Caki2 (cell line): ENCODE results near the gene SETD2. TPM values are rescaled to one million over a fixed set of nuclear protein-coding genes. Genes with fewer than 3 reads are reported as not detected.

Source experiments
- DNase-seq: peaks from one replicate; pipeline ENCODE4 v3.0.0-alpha.2; 2015; ENCODE audit warnings: low read depth
- in situ Hi-C: cut with HindIII; loops from 2 replicates; pipeline ENCODE4 v1.10.0; 2016; ENCODE audit warnings: low sequenced_read_pairs, low pct_unique_long_range_greater_than_20kb, mixed read lengths
- total RNA-seq: library from RNA; depleted of rRNA; stranded (reverse); fragments of >200 nt; shearing (Covaris generic); gene quantifications from 2 replicates; pipeline ENCODE4 v1.2.3, GENCODE V29; 2014; ENCODE audit warnings: low replicate concordance

SETD2 gene
- total RNA-seq, 1 experiment from 2014 or later: 15.7 TPM

DNA sequence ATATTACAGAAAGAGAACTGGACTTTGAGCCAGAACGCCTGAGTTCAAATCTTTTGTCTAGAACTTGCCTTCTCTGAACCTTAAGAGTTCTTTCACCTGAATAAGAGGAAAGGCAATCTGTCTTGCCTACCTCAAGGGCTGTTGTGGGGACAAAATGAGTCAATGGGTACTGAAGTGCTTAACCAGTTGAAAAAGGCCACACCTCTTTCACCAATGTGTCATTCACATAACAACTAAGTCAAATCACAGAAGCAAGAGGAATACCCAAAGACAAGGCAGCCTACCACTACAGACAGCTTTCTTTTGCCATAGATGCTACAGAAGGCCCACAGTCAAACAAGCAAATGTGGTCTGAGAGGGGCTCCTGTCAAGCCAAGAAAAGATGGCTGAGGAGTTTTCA lies 144.7 kb downstream of the SETD2 start:
- no peak for DNase-seq

DNA sequence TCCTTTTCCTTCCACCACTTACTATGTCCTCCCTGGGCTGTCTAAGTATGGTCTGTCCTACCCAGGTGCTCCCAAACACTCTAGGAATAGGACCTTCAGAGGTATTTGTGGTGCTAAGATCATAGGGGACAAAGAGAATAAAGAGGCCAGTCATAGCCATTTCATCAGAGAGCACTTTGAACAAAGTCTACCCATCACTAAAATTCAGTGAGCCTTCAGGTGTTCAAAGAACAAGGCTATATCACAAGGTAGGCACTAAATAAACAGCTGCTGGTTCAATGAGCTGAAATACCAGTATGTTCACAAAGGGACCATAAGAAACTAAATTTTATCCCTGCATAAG lies 145.7 kb downstream of the SETD2 start:
- in situ Hi-C loops: no loop called here
- no peak for DNase-seq

More for the DNA sequence above, 144.7 kb downstream of the SETD2 start:
- in situ Hi-C loops: no loop called here

DNA sequence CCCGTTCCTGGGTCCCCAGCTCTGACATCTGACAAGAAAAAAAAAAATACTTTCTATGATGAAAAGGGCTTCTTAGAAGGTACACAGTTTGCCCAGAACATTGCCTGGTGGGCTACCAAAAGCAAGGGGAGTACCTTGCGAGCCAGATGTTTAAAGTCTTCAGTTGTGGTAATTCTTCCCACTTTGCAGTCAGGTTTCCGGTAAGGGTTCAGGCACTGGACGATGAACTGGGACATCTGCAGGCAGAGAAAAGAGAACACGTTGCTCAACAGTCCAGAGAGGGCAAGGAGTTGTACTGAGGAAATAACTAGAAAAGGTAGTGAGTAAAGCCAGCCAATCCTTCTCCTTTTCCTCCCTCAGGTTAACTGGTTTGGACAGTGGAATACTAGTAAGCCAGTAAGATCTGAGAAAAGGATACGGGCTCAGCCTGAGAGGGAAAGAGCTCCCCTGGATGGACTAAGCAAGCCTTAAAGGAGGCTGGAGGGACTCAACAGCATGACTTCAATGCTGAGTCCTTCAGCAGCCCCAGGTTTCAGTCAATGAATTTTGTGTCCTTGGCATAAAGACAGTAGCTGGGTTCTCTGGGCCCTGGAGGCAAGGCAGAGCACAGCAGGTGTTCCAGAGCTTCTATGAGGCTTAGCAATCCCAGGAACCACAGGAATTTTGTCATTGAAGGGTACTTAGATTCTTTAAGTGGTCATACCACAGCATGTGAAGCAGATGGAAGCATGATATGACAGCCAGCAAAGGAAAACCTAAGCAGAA lies 146.2 kb downstream of the SETD2 start:
- in situ Hi-C loops: no loop called here
- DNase-seq: no peak

DNA sequence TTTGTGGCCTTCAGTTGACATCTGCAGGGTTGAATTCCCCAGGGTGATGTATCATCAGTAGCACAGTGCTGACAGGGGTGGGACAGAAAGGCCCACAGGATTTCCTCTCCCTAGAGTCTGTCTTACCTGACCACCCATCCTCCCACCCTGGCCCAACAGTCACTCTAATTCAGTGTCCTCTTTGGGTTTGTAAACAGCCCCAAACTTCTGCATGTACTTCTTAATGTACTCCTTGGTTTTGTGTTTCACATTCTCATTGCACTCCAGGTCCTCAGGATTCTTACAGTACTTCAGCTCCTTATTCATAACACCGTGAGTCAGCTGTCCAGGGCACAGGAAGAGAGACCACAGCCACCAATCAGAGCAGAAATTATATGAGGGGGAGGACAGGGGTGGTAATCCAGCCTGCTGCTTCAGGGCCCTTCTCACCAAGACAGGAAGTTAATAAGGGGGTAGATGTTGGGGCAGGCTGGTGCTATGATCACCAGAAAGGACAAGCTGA lies 146.9 kb downstream of the SETD2 start:
- DNase-seq: no peak
- in situ Hi-C loops: no loop called here

DNA sequence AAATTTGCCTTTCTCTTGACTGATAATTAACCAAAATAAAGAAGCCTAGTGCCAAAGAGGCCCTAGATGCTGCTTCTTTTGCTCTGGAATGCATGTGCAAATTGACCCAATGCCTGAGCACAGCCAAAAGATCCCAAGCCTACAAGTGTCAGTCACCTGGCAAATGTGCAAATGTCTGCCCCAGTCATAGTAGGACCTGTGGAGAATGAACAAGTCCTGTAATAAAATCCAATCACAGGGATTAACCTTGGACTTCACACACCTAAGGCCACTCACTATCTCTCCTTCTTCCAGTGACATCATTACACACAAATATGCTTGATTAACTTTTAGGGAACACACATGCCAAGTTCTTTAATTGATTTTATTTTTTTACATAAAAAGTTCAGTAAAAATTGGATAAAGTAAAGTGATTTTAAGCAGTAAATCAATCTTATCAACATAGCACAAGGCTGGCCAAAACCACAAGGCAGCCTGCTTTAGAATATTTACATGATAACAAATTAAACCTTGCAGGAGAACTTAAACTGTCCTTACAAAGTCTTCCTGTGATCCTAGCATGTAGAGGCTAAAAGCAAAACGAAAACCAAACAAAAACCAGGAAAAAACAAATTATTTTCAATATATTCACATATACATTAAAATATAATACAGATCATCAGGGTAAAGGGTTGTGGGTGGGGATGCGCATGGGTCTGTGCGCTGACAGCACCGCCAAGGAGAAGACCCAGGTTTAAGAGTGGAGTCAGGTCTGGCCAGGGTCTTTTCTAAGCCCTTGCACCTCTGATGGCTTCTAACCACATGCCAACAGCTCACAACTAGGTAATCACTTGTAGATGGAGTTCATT lies 147.6 kb downstream of the SETD2 start:
- no peak for DNase-seq
- in situ Hi-C loops: no loop called here

DNA sequence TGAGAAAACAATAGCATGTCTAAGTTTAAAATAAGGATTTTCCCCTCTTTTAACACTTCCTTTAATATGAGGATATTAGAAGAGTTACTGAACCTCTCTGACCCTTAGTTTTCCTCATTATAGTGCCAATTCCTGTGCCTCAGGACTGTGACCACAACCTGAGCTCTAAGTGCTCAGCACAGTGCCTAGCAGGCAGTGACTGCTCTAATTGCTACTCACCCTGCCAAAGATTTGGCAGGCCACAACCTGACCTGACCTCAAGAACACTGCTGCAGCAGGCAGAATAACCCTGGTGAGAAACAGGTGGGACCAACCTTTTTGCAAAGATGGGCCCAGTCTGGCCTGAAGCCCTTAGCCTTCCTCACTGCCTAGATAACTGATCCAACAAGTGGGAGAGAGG lies 148.8 kb downstream of the SETD2 start:
- in situ Hi-C loops: no loop called here
- no peak for DNase-seq

DNA sequence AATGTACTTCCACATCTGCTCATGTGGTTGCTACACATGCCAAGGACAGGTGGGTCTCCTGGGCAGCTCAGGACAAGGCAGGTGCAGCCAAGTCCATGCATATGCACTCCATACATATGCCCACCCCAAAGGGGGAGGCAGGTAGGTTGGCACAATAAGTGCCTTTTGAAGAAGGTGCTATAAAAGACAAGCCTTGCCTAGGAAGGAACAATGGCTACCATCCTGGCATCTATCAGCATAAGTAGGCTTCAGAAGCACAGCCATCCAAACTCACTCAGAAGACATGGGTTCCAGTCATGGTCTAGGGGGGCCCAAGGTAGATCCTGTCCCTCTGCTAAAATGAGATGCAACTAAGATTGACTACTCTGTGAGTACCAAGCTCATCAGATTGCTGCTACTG lies 149.9 kb downstream of the SETD2 start:
- no peak for DNase-seq
- in situ Hi-C loops: no loop called here

DNA sequence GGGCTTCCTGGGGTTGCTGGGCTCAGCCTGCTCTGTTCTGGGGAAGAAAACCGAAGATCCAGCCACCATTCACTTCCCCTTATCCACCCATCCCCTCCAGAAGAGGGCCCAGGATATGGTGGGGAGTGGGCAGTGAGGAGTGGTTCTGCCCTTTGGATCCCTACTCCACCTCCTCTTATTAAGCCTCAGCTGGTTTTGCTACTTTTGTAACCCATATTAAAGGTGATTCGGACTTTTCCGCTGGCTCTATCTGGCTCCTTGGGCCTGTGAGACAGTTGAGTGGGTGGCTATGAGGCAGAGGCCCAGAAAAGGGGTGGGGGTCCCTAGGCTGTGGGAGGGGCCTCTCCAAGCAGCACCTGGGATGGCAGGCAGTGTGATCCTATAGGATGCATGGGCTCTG lies 150.7 kb downstream of the SETD2 start:
- DNase-seq: no peak
- in situ Hi-C loops: no loop called here

DNA sequence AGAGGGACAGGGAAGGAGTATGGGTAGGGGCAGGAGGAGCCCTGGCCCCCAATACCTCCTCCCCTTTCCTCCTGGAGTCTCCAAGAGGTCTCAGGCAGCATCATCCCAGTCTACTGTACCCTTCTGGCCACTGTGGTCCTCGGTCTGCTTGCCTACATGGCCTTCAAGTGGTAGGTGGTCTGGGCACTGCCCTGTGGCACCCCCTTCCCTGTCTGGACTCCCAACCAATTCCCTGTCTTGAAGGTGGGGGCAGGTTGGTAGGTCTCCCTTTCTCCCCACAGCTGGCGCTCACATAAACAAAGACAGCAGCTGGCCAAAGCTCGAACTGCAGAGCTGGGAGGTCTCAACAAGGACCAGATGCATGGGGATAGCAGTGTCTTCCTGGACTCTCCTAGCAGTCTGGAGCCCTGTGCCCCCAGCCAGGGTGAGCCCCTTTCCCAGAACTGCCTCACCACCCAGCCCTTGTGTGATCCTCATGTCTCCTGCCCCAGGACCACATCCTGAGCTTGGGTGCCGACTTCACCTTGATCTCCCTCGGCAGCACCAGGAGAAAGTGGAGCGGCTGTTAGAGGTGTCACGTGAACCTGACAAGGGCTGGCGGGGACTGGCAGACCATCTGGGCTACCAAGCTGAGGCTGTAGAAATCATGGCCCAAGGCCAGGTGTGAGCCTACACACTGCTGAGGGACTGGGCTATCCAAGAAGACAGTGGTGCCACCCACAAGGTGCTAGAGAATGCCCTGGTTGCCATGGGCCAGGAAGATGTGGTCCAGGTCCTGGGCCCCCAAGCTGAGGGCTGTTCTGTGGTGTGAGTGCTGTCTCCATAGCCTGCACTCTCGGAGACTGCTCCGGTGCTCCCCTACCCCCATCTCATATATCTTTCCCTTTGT lies 151.3 kb downstream of the SETD2 start:
- in situ Hi-C loops: no loop called here

DNA sequence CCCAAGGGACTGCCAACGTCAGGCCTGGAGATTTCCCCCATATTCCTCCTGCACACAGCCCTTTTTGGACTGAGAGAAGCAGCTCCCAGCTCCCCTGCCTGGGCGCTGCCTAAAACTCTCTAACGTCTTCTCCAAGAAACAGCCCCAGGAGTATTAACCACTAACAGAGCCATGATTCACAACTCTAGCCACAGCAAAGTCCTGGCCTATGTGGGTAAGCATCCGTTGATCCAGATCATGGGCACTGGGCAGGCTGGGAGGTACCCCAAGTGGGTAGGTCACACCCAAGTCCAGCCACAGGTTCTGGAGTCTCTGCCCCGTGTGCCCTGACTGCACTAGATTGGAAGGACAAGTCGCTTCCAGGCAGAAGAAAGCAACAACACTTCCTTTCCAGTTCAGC lies 152.5 kb downstream of the SETD2 start:
- DNase-seq: no peak
- in situ Hi-C loops: no loop called here

More for the DNA sequence above, 151.3 kb downstream of the SETD2 start:
- no peak for DNase-seq

DNA sequence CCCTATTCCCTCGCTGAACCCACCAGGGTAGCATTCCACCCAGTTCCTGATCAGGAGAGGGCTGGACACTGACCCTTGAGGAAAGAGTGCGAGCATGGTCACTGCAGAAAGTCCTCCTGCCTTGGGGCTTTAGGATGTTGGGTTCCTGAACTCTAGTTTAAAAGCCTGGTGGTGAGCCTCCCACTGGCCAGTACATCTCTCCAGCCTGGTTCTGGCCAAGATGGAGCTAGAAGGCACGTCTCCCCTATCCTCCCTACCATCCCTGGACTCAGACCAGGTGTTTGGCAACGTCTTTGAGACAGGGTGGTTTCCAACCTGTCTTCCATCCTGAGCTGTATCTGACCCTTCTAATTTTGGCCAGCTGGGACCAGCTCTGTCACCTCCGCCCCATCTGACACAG lies 153.0 kb downstream of the SETD2 start:
- in situ Hi-C loops: no loop called here
- DNase-seq: no peak

DNA sequence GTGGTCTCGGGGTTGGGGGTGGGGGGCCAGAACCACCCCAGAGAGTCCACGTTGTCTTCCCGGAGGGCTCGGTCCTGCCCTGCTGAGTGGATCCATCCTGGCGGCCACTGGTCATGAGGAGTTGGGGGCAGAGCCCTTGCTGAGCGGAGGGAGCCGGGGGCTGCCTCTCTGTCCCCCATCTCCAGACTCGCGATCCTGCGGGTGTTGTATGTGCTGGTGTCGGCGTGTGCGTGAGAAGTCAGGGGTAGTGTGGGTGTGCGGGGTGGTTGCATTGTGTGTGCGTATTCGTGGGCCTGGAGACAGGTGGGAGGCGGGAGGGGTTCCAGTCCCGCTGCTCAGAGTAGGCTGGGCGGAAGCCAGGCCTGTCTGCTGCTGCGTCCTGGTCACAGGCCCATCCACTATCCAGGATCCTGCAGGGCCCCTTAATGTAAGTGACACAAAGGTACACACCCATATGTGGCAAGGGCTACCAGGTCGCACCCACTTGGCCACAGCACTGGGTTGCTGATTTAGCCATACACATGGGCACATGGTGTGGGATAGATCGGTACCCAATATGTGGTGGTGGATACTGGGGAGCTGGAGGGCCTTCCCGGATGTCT lies 153.7 kb downstream of the SETD2 start:
- in situ Hi-C loops: no loop called here
- no peak for DNase-seq

DNA sequence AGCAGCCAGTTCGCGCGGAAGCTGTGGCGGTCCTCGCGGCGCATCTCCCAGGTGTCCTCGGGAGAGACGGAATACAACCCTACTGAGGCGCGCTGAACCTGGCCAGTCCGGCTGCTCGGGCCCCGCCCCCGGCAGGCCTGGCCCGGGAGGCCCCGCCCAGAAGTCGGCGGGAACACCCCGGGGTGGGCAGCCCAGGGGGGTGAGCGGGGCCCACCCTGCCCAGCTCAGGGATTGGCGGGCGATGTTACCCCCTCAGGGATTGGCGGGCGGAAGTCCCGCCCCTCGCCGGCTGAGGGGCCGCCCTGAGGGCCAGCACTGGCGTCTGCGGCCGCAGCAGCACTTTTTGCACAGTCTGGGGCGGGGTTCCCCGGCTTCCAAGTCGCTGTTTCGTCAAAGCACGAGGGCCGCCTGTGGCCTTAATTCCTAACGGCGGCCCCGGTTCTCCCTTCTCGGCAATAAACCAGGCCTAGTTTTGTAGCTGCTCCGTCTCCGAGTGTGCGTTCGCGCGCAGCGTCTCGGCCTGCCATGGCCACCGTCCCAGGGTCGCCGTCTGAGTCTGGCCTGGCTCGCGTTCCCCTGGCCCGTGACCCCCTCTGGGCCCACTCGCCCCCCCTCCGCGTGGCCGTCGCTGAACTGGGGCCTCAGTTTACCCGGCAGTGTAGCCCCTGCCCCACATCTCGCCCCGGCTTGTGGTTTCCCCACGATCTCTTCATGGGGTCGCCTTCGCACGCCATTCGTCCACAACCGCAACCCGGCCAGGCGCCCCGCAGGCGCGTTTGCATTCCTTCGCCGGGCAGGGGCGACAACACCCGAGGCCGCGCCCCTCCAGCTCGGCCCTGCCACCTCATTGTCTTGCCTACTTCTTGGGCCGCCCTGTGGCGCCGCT lies 154.4 kb downstream of the SETD2 start:
- in situ Hi-C loops: no loop called here
- peak; percentile 94 for DNase-seq

DNA sequence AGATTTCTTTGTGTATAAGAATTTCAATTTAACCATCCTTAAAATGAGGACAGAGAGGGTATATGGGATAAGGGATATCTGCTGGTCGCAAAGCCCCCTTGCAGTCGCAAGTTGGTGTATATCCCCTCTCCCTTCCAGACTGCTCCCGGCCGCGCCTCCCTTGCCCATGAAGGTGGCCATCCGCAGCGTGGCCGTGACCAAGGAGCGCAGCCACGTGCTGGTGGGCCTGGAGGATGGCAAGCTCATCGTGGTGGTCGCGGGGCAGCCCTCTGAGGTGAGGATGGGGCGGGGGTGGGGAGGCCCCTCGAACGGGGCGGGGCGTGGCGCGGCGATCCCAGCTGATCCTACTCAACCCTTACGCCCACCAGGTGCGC lies 155.1 kb downstream of the SETD2 start:
- no peak for DNase-seq
- in situ Hi-C loops: no loop called here

DNA sequence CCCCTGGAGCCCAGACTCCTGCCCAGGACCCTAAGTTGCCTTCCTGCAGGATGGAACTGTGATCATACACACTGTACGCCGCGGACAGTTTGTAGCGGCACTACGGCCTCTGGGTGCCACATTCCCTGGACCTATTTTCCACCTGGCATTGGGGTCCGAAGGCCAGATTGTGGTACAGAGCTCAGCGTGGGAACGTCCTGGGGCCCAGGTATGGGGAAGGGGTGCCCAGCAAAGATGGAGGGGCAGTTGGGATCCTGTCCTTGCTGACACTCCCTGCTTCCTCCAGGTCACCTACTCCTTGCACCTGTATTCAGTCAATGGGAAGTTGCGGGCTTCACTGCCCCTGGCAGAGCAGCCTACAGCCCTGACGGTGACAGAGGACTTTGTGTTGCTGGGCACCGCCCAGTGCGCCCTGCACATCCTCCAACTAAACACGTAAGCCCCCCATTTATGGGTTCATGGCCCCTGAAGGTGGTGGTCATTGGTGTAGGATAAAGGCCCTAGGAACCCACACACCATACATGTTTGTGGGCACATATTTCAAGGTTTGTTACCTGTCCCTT lies 155.6 kb downstream of the SETD2 start:
- in situ Hi-C loops: no loop called here

DNA sequence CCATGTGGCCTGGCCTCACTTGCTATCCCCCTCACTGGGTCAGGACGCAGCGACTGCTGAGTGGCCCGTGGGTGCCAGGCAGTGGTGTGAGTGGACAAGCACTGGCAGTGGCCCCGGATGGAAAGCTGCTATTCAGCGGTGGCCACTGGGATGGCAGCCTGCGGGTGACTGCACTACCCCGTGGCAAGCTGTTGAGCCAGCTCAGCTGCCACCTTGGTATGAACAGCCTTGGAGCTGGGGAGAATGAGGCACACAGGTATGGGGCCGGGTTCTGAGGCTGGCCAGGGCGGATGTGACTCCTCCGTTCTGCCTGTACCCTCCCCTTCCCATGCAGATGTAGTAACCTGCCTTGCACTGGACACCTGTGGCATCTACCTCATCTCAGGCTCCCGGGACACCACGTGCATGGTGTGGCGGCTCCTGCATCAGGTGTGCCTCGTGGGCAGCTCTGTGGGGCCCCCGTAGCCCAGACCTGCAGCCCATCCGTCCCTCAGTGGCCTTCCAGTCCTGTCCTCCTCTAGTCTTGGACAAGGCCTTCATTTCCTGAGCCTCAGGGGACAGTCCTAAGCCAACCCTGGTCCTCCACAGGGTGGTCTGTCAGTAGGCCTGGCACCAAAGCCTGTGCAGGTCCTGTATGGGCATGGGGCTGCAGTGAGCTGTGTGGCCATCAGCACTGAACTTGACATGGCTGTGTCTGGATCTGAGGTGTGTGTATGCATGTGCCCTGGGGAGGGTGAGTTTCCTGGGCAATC lies 156.3 kb downstream of the SETD2 start:
- DNase-seq: no peak
- in situ Hi-C loops: no loop called here

More for the DNA sequence above, 155.6 kb downstream of the SETD2 start:
- DNase-seq: no peak
